K562 (cell line): ENCODE results near the gene LSM4. TPM values are rescaled to one million over a fixed set of nuclear protein-coding genes. Genes with fewer than 3 reads are reported as not detected.
A peak's percentile ranks its signal among the peaks of the same experiment; 100 is the strongest.

Experiments
- ATAC-seq: fragments of 200-7000 bp; cut with Tn5 transposase; 3 replicates; pipeline ENCODE4 v1.9.1; 2020; ENCODE audit warnings: moderate library complexity
- BruUV-seq: library from RNA; stranded (reverse); fragments of 400-500 nt; replicated peaks from 2 replicates; lab custom pipeline; 2021; lab: Mats Ljungman, UMichigan
- CTCF ChIA-PET: fragments of 300-600 bp; formaldehyde crosslinking; extraction: SDS; loops from one replicate; lab custom pipeline; 2021; ENCODE audit warnings: low intra/inter-chr PET ratio; lab: Yijun Ruan, JAX
- POLR2A ChIA-PET: fragments of 300-600, 350-650 bp; sonication (Branson Sonifier 250); formaldehyde crosslinking; extraction: SDS; loops from one replicate; lab custom pipeline; 2021; ENCODE audit warnings: antibody characterized with exemption, inconsistent platforms; lab: Yijun Ruan, JAX
- DNase-seq, 4 experiments: peaks; one replicate each; pipeline versions ENCODE4 v3.0.0 to v3.0.0-alpha.2; 2011 to 2018; ENCODE audit warnings: low spot score in 3 of 4, mixed read lengths in 3 of 4; ENCODE audit errors: extremely low read depth in 1 of 4
- FAIRE-seq: peaks from 2 replicates; lab custom pipeline; 2011; peaks lifted over from hg19 to GRCh38; lab: Jason Lieb, UNC
- H2AFZ ChIP-seq: 2 replicates; pipeline ENCODE4 v1.6.0; 2011; ENCODE audit warnings: low read depth, low read length, control low read depth, inconsistent platforms
- H3K27ac ChIP-seq: fragments of 200-600 bp; 3 replicates; pipeline ENCODE4 v1.8.0; 2011; ENCODE audit warnings: low read depth, mild to moderate bottlenecking, control low read depth, inconsistent platforms, low read length, moderate library complexity, mixed read lengths; ENCODE audit errors: extremely low read depth
- H3K27me3 ChIP-seq, 2 experiments: fragments of 300-600 bp in 1 of 2; 2 replicates in 1 of 2; 3 replicates in 1 of 2; pipeline versions ENCODE4 v1.6.0 to v1.8.0; 2011; ENCODE audit warnings: inconsistent platforms in 2 of 2, low read length in 2 of 2, mild to moderate bottlenecking in 1 of 2, mixed read lengths in 1 of 2, moderate library complexity in 1 of 2; ENCODE audit not compliant: control insufficient read depth in 2 of 2, insufficient read depth in 2 of 2
- H3K36me3 ChIP-seq: fragments of 300-600 bp; 3 replicates; pipeline ENCODE4 v1.8.0; 2011; ENCODE audit warnings: mild to moderate bottlenecking, low read length, inconsistent platforms; ENCODE audit not compliant: control insufficient read depth, insufficient read depth
- H3K4me1 ChIP-seq, 2 experiments: fragments of 200-600 bp in 1 of 2; replicated peaks in 1 of 2; 2 replicates in 1 of 2; 3 replicates in 1 of 2; pipeline versions ENCODE4 v1.5.1 to v1.8.0; 2011; ENCODE audit warnings: inconsistent platforms in 2 of 2, low read length in 2 of 2, mild to moderate bottlenecking in 1 of 2, mixed read lengths in 1 of 2, moderate library complexity in 1 of 2; ENCODE audit not compliant: control insufficient read depth in 2 of 2, insufficient read depth in 2 of 2
- H3K4me2 ChIP-seq: 2 replicates; pipeline ENCODE4 v1.6.1; 2011; ENCODE audit warnings: low read length, control low read depth, inconsistent platforms, mixed read lengths; ENCODE audit not compliant: insufficient read depth
- H3K4me3 ChIP-seq: fragments of 200-600 bp; sonication (generic), shearing (Covaris generic); 2 replicates; pipeline ENCODE4 v1.5.1; 2016; ENCODE audit warnings: control low read depth, inconsistent platforms
- H3K79me2 ChIP-seq: fragments of 200-600 bp; 3 replicates; pipeline ENCODE4 v1.8.0; 2011; ENCODE audit warnings: low read length, inconsistent platforms; ENCODE audit not compliant: control insufficient read depth, insufficient read depth
- H3K9ac ChIP-seq, 2 experiments: 2 replicates each; pipeline versions ENCODE4 v1.6.0 to v1.6.1; 2011; ENCODE audit warnings: low read depth in 2 of 2, low read length in 2 of 2, control low read depth in 1 of 2, inconsistent platforms in 1 of 2, mild to moderate bottlenecking in 1 of 2, mixed read lengths in 1 of 2; ENCODE audit not compliant: insufficient read depth in 1 of 2
- H3K9me1 ChIP-seq: one replicate; pipeline ENCODE4 v1.6.0; 2011; ENCODE audit warnings: inconsistent platforms, mild to moderate bottlenecking, low read length, moderate library complexity; ENCODE audit not compliant: control insufficient read depth, insufficient read depth
- H3K9me3 ChIP-seq: replicated peaks from 2 replicates; pipeline ENCODE4 v1.5.1; 2011; ENCODE audit warnings: low read depth, low read length, inconsistent platforms; ENCODE audit not compliant: control insufficient read depth, insufficient read depth
- H4K20me1 ChIP-seq: replicated peaks from 2 replicates; pipeline ENCODE4 v1.6.1; 2011; ENCODE audit warnings: low read length, inconsistent platforms, mixed read lengths; ENCODE audit not compliant: control insufficient read depth, insufficient read depth
- BCOR ChIP-seq: fragments of 450-650 bp; IDR thresholded peaks from 2 replicates; pipeline ENCODE4 v1.6.1; 2016
- CBFA2T3 ChIP-seq: fragments of 450-650 bp; IDR thresholded peaks from 2 replicates; pipeline ENCODE4 v1.6.1; 2017
- CCAR2 ChIP-seq: fragments of 200-400 bp; formaldehyde crosslinking; IDR thresholded peaks from 2 replicates; pipeline ENCODE4 v1.6.1; 2017; ENCODE audit warnings: mild to moderate bottlenecking, low read depth, low read length
- CTBP1 ChIP-seq: fragments of 450-650 bp; IDR thresholded peaks from 2 replicates; pipeline ENCODE4 v1.6.1; 2016; ENCODE audit warnings: borderline replicate concordance
- FOXP4 ChIP-seq: sonication (generic); formaldehyde crosslinking; IDR thresholded peaks from 2 replicates; pipeline ENCODE4 v1.8.0; 2022; ENCODE audit warnings: mild to moderate bottlenecking, missing genetic modification reagents, borderline replicate concordance
- JUNB ChIP-seq: fragments of 450-650 bp; formaldehyde crosslinking; conservative IDR thresholded peaks from 2 replicates; pipeline ENCODE4 v1.4.0; 2020; ENCODE audit warnings: mild to moderate bottlenecking
- JUND ChIP-seq, 2 experiments: IDR thresholded peaks; 2 replicates in 1 of 2; 3 replicates in 1 of 2; pipeline ENCODE4 v1.6.1; 2011; ENCODE audit warnings: borderline replicate concordance in 2 of 2, low read depth in 2 of 2, low read length in 2 of 2, improper control_type of control experiment in 1 of 2, missing biosample characterization in 1 of 2, missing genetic modification characterization in 1 of 2, missing genetic modification reagents in 1 of 2
- MEF2D ChIP-seq: conservative IDR thresholded peaks from 2 replicates; pipeline ENCODE4 v1.6.1; 2016; ENCODE audit warnings: low read depth, missing genetic modification characterization, missing compliant biosample characterization
- MYNN ChIP-seq, 2 experiments: sonication (generic); formaldehyde crosslinking in 1 of 2; IDR thresholded peaks; 2 replicates each; pipeline versions ENCODE4 v1.5.0 to v1.6.1; 2016 to 2020; ENCODE audit warnings: antibody characterized with exemption in 1 of 2, missing genetic modification reagents in 1 of 2
- NFE2 ChIP-seq: IDR thresholded peaks from 2 replicates; pipeline ENCODE4 v1.6.1; 2014; ENCODE audit warnings: antibody characterized with exemption, low read depth
- RBFOX2 ChIP-seq: fragments of 200-400 bp; formaldehyde crosslinking; IDR thresholded peaks from 2 replicates; pipeline ENCODE4 v1.6.1; 2017; ENCODE audit warnings: low read depth, mild to moderate bottlenecking, low read length, moderate library complexity
- UBTF ChIP-seq, 2 experiments: IDR thresholded peaks; 2 replicates each; pipeline ENCODE4 v1.6.1; 2012; ENCODE audit warnings: improper control_type of control experiment in 2 of 2, low read depth in 2 of 2, low read length in 2 of 2, borderline replicate concordance in 1 of 2
- ZBTB33 ChIP-seq: sonication (generic); formaldehyde crosslinking; IDR thresholded peaks from 2 replicates; pipeline ENCODE4 v1.8.1; 2023; ENCODE audit warnings: mild to moderate bottlenecking, missing genetic modification reagents
- ZNF780A ChIP-seq: fragments of 250-450 bp; sonication (Bioruptor Pico); IDR thresholded peaks from 2 replicates; pipeline ENCODE4 v1.5.0; 2021; ENCODE audit warnings: mild to moderate bottlenecking
- WGBS: fragments of 100-300 bp; shearing (Covaris generic); methylation state at CpG from one replicate; pipeline ENCODE4 v1.1.6; 2016; ENCODE audit warnings: low coverage, mixed read lengths; ENCODE audit not compliant: insufficient coverage; ENCODE audit errors: missing lambda C conversion rate; 5-methylcytosine and 5-hydroxymethylcytosine counted together
- in situ Hi-C: fragments of 300-500 bp; cut with MboI; formaldehyde crosslinking; loops from 4 replicates; pipeline ENCODE4 v1.15.0; 2018; ENCODE audit warnings: inconsistent platforms, mixed read lengths
- intact Hi-C: fragments of 100-400 bp; cut with micrococcal nuclease; formaldehyde crosslinking; loops from 2 replicates; pipeline ENCODE4 v1.14.2; 2022
- polyA plus RNA-seq, 8 experiments: library from polyadenylated mRNA; depleted of rRNA in 4 of 8; stranded (reverse) in 5 of 8; unstranded in 3 of 8; fragments of >200 nt; fragmentation: Nextera tagmentation in 2 of 8; fragmentation: Illumina TruSeq in 1 of 8; extraction: Ambion mirVana in 2 of 8; extraction: Trizol in 1 of 8; gene quantifications; 2 replicates each; pipeline versions ENCODE4 v1.2.1 to v1.2.3, GENCODE V29; 2011 to 2014; ENCODE audit warnings: inconsistent platforms in 1 of 8, missing spikeins in 1 of 8
- total RNA-seq, 7 experiments: library from RNA; depleted of rRNA in 6 of 7; stranded (reverse); fragments of >200 nt in 6 of 7; fragmentation: Illumina TruSeq in 2 of 7; extraction: Trizol in 2 of 7; gene quantifications; 2 replicates each; pipeline versions ENCODE4 v1.2.1 to v1.2.3, GENCODE V29; 2011 to 2021; ENCODE audit warnings: low replicate concordance in 1 of 7

The LSM4 gene
- total and polyA plus RNA-seq, 9 of the 15 experiments (the other 6 are each of a cell fraction or from before 2014, with no cell fraction given), result 11.9 to 763 (median 202) TPM

- H3K9ac ChIP-seq, result peak overlapping the region in 1 of 2 experiments; percentile 54; a peak in 2 of 4 replicates
- ChIA-PET CTCF (no interaction called here), POLR2A (interaction anchor here (0.5 to 8.5 kb wide), 32 partner anchors 10 to 1294 kb away, joined by 3 to 117 read pairs (median 5); partner anchors contain the start of genes GDF15, LSM4, MPV17L2 and RAB3A)
- H3K9me1 ChIP-seq, result peaks cover 15% of the 10 kb centered on the region
- H3K27me3 ChIP-seq, result no peaks in the 10 kb centered on the region
- H3K4me2 ChIP-seq, result peak overlapping the region; percentile 51; the same call in 1 of the 2 replicates
- BruUV-seq, result no TSS peak
- peak; percentile 83 for ATAC-seq
- FAIRE-seq, result peak; percentile 87
- intact Hi-C loops (no loop called here), in situ Hi-C loops (loop anchor here (5.0 kb wide), 2 partner anchors 47 to 132 kb away; partner anchors contain the start of gene LSM4)
- H3K36me3 ChIP-seq, result peaks cover 18% of the 10 kb centered on the region
- peak overlapping the region; percentile 24; the same call in 2 of the 3 replicates for H3K27ac ChIP-seq
- WGBS, result 7% methylated on average over 13 of the region's 13 CpGs
- no peak overlapping the region for H3K4me3 ChIP-seq
- H3K79me2 ChIP-seq, result peaks cover 24% of the 10 kb centered on the region
- H3K9me3 ChIP-seq, result no peaks in the 10 kb centered on the region
- H3K4me1 ChIP-seq, result peaks cover 20 to 56% of the 10 kb centered on the region in 2 experiments
- no peak overlapping the region for H2AFZ ChIP-seq
- DNase-seq, result peak; percentile 53 to 87 (median 65)
- H4K20me1 ChIP-seq, result peaks cover 18% of the 10 kb centered on the region
- TF ChIP-seq MEF2D (no peak), CTBP1 (peak; percentile 52; the same call in 1 of the 2 replicates), JUND (IDR thresholded peaks at IDR 0.05; ENCODE audit: borderline replicate concordance, low read depth, low read length) (peak; percentile 99), JUND (tag; IDR thresholded peaks at IDR 0.05; ENCODE audit: borderline replicate concordance, low read depth, low read length) (no peak), ZBTB33 (CRISPR knock-in tag) (no peak), MYNN (IDR thresholded peaks at IDR 0.05) (peak; percentile 81; the same call in 1 of the 2 replicates), MYNN (CRISPR knock-in tag; IDR thresholded peaks at IDR 0.05) (no peak), NFE2 (no peak), CBFA2T3 (peak; percentile 47; the same call in 1 of the 2 replicates), UBTF (IDR thresholded peaks at IDR 0.05; ENCODE audit: borderline replicate concordance in 1 of 2, low read depth in 2 of 2, low read length in 2 of 2) (peak in 1 of 2 experiments; percentile 92; a peak in 3 of 4 replicates), CCAR2 (no peak), FOXP4 (CRISPR knock-in tag) (0 out of 2 replicates have a peak, but pooled peaks have one; percentile 35), JUNB (CRISPR knock-in tag) (0 out of 2 replicates have a peak, but pooled peaks have one; percentile 41), RBFOX2 (peak; percentile 82), BCOR (peak; percentile 74), ZNF780A (CRISPR knock-in tag) (no peak)
These were observed 48.0 kb downstream of the LSM4 start for GRCh38 chr19:18274781-18275356.
